OCI-LY1 (cell line): ENCODE results near the gene ITGAE.

Source experiments
- H2AFZ ChIP-seq: fragments of 200-600 bp; sonication (generic), shearing (Covaris generic); 2 replicates; pipeline ENCODE4 v1.6.0; 2014; ENCODE audit warnings: antibody characterized with exemption, mild to moderate bottlenecking, low read length
- H3F3A ChIP-seq: fragments of 200-600 bp; sonication (generic), shearing (Covaris generic); 2 replicates; pipeline ENCODE4 v1.6.0; 2014; ENCODE audit warnings: mild to moderate bottlenecking, antibody characterized with exemption, low read length, moderate library complexity; ENCODE audit not compliant: insufficient read depth
- H3K27ac ChIP-seq: fragments of 200-600 bp; sonication (generic); 2 replicates; pipeline ENCODE4 v1.5.1; 2014; ENCODE audit warnings: low read length, mixed run types, mild to moderate bottlenecking, low read depth; ENCODE audit not compliant: poor library complexity, severe bottlenecking
- H3K27me3 ChIP-seq: fragments of 200-600 bp; sonication (generic); 2 replicates; pipeline ENCODE4 v1.6.0; 2014; ENCODE audit warnings: antibody characterized with exemption, mild to moderate bottlenecking, low read length, moderate library complexity; ENCODE audit not compliant: insufficient read depth
- H3K36me3 ChIP-seq: fragments of 200-600 bp; sonication (generic); 2 replicates; pipeline ENCODE4 v1.6.1; 2014; ENCODE audit warnings: mild to moderate bottlenecking, antibody characterized with exemption, low read length, moderate library complexity, mixed read lengths; ENCODE audit not compliant: insufficient read depth
- H3K4me1 ChIP-seq: fragments of 200-600 bp; sonication (generic); 2 replicates; pipeline ENCODE4 v1.5.1; 2014; ENCODE audit warnings: mild to moderate bottlenecking, low read length, moderate library complexity; ENCODE audit not compliant: insufficient read depth, severe bottlenecking
- H3K4me2 ChIP-seq: fragments of 200-600 bp; sonication (generic), shearing (Covaris generic); 2 replicates; pipeline ENCODE4 v1.6.1; 2014; ENCODE audit warnings: low read length
- H3K4me3 ChIP-seq: fragments of 200-600 bp; sonication (generic); 2 replicates; pipeline ENCODE4 v1.5.1; 2014; ENCODE audit warnings: low read length, low read depth, mild to moderate bottlenecking, mixed read lengths; ENCODE audit not compliant: poor library complexity, severe bottlenecking
- H3K79me2 ChIP-seq: fragments of 200-600 bp; shearing (Covaris generic); 2 replicates; pipeline ENCODE4 v1.6.1; 2016; ENCODE audit warnings: mixed run types, low read length, mixed read lengths; ENCODE audit not compliant: insufficient read depth
- H3K9ac ChIP-seq: fragments of 200-600 bp; sonication (generic), shearing (Covaris generic); 2 replicates; pipeline ENCODE4 v1.6.1; 2014; ENCODE audit warnings: mild to moderate bottlenecking, low read length, mixed read lengths
- H3K9me2 ChIP-seq: fragments of 200-600 bp; sonication (generic), shearing (Covaris generic); 2 replicates; pipeline ENCODE4 v1.6.1; 2014; ENCODE audit warnings: low read depth, mild to moderate bottlenecking, low read length, mixed read lengths
- H3K9me3 ChIP-seq: fragments of 200-600 bp; shearing (Covaris generic); 2 replicates; pipeline ENCODE4 v1.6.1; 2014; ENCODE audit warnings: low read length, mixed read lengths
- H4K20me1 ChIP-seq: fragments of 200-600 bp; sonication (generic), shearing (Covaris generic); 2 replicates; pipeline ENCODE4 v1.6.0; 2016; ENCODE audit warnings: mild to moderate bottlenecking, low read length; ENCODE audit not compliant: insufficient read depth
- CTCF ChIP-seq: fragments of 200-600 bp; sonication (generic), shearing (Covaris generic); IDR thresholded peaks from 2 replicates; pipeline ENCODE4 v1.5.1; 2017; ENCODE audit warnings: mild to moderate bottlenecking, antibody characterized with exemption, low read length, moderate library complexity, mixed read lengths
- EZH2 ChIP-seq: fragments of 200-600 bp; sonication (generic), shearing (Covaris generic); IDR thresholded peaks from 2 replicates; pipeline ENCODE4 v1.8.0; 2017; ENCODE audit warnings: borderline replicate concordance, mixed run types, mild to moderate bottlenecking, antibody characterized with exemption, low read length, moderate library complexity, mixed read lengths

The ITGAE gene

GRCh38 chr17:3718201-3718600, 82.8 kb downstream of the ITGAE start:
- no peaks in the 10 kb centered on the region for H4K20me1 ChIP-seq
- peaks cover 57% of the 10 kb centered on the region for H3K36me3 ChIP-seq
- peaks cover 29% of the 10 kb centered on the region for H3K4me1 ChIP-seq
- H3K9me2 ChIP-seq = no peaks in the 10 kb centered on the region
- H3K9ac ChIP-seq = no peak overlapping the region
- TF ChIP-seq EZH2 (no peak), CTCF (no peak)
- no peak overlapping the region for H3K27ac ChIP-seq
- H3K4me3 ChIP-seq = no peak overlapping the region
- H3K4me2 ChIP-seq = no peak overlapping the region
- no peak overlapping the region for H2AFZ ChIP-seq
- H3K9me3 ChIP-seq = no peaks in the 10 kb centered on the region
- H3K79me2 ChIP-seq = peaks cover 4% of the 10 kb centered on the region; the same call in 1 of the 2 replicates
- H3F3A ChIP-seq = no peaks in the 10 kb centered on the region
- no peaks in the 10 kb centered on the region for H3K27me3 ChIP-seq

GRCh38 chr17:3715296-3715695, 85.7 kb downstream of the ITGAE start:
- Histone ChIP-seq H3K27me3 (no peaks in the 10 kb centered on the region), H3K4me3 (no peak overlapping the region), H4K20me1 (no peaks in the 10 kb centered on the region), H3K9me2 (no peaks in the 10 kb centered on the region), H3K4me1 (peaks cover 38% of the 10 kb centered on the region), H3K79me2 (no peaks in the 10 kb centered on the region), H3F3A (no peaks in the 10 kb centered on the region), H3K4me2 (no peak overlapping the region), H3K36me3 (peaks cover 70% of the 10 kb centered on the region), H2AFZ (no peak overlapping the region), H3K27ac (no peak overlapping the region), H3K9ac (no peak overlapping the region), H3K9me3 (no peaks in the 10 kb centered on the region)
- TF ChIP-seq EZH2 (no peak), CTCF (no peak)

- no peaks in the 10 kb centered on the region for H3K27me3 ChIP-seq
- no peak overlapping the region for H3K4me2 ChIP-seq
- peaks cover 32% of the 10 kb centered on the region for H3K4me1 ChIP-seq
- H3K9me3 ChIP-seq = no peaks in the 10 kb centered on the region
- no peak overlapping the region for H3K4me3 ChIP-seq
- no peak overlapping the region for H3K27ac ChIP-seq
- H3K79me2 ChIP-seq = no peaks in the 10 kb centered on the region
- H3K36me3 ChIP-seq = peaks cover 51% of the 10 kb centered on the region
- H4K20me1 ChIP-seq = no peaks in the 10 kb centered on the region
- no peaks in the 10 kb centered on the region for H3K9me2 ChIP-seq
- TF ChIP-seq EZH2 (no peak), CTCF (no peak)
- no peak overlapping the region for H2AFZ ChIP-seq
- no peak overlapping the region for H3K9ac ChIP-seq
- H3F3A ChIP-seq = no peaks in the 10 kb centered on the region
These were observed 88.1 kb downstream of the ITGAE start for GRCh38 chr17:3712811-3713463.
